OCI-LY3 (cell line): Measurements from ENCODE around the gene STRIP2.

Source experiments
- H2AFZ ChIP-seq: fragments of 200-600, 300-600 bp; shearing (Covaris generic); 2 replicates; pipeline ENCODE4 v1.6.0; 2014; ENCODE audit warnings: antibody characterized with exemption, low read depth, low read length
- H3K27ac ChIP-seq: fragments of 200-600, 300-600 bp; sonication (generic); 2 replicates; pipeline ENCODE4 v1.5.1; 2014; ENCODE audit warnings: mild to moderate bottlenecking, low read length, moderate library complexity, mixed read lengths
- H3K27me3 ChIP-seq: fragments of 200-600, 300-600 bp; sonication (generic); 2 replicates; pipeline ENCODE4 v1.6.1; 2014; ENCODE audit warnings: low read depth, low read length, mixed read lengths
- H3K36me3 ChIP-seq: fragments of 200-600, 300-600 bp; sonication (generic); replicated peaks from 2 replicates; pipeline ENCODE3; 2014; ENCODE audit warnings: low read depth, low read length, mixed read lengths
- H3K4me1 ChIP-seq: fragments of 300-600, 200-600 bp; sonication (generic); 2 replicates; pipeline ENCODE4 v1.6.1; 2014; ENCODE audit warnings: low read length, mixed read lengths
- H3K4me2 ChIP-seq: fragments of 200-600, 300-600 bp; sonication (generic); 2 replicates; pipeline ENCODE4 v1.6.1; 2014; ENCODE audit warnings: low read length, mixed read lengths
- H3K4me3 ChIP-seq: fragments of 300-600, 200-600 bp; sonication (generic); 2 replicates; pipeline ENCODE4 v1.5.1; 2014; ENCODE audit warnings: antibody characterized with exemption, mild to moderate bottlenecking, low read length, moderate library complexity
- H3K79me2 ChIP-seq: fragments of 300-600, 200-600 bp; shearing (Covaris generic); 2 replicates; pipeline ENCODE4 v1.6.1; 2014; ENCODE audit warnings: mild to moderate bottlenecking, low read length, mixed read lengths
- H3K9ac ChIP-seq: fragments of 300-600, 200-600 bp; shearing (Covaris generic); 2 replicates; pipeline ENCODE4 v1.6.0; 2014; ENCODE audit warnings: mild to moderate bottlenecking, low read length, moderate library complexity
- H3K9me3 ChIP-seq: fragments of 200-600, 300-600 bp; shearing (Covaris generic); 2 replicates; pipeline ENCODE4 v1.6.1; 2014; ENCODE audit warnings: low read length, mixed read lengths; ENCODE audit not compliant: insufficient read depth
- H4K20me1 ChIP-seq: fragments of 200-600, 300-600 bp; sonication (generic); 2 replicates; pipeline ENCODE4 v1.6.1; 2016; ENCODE audit warnings: low read length, mixed read lengths; ENCODE audit not compliant: insufficient read depth
- EZH2phosphoT487 ChIP-seq: fragments of 200-600 bp; shearing (Covaris generic); IDR thresholded peaks from 2 replicates; pipeline ENCODE4 v1.6.1; 2018; ENCODE audit warnings: antibody characterized with exemption, mixed run types, low read depth
- TF ChIP-seq, protein P1 (sequence below): fragments of 200-600, 300-600 bp; sonication (generic); IDR thresholded peaks from 2 replicates; pipeline ENCODE4 v1.5.1; 2014; ENCODE audit warnings: antibody characterized with exemption, low read length, low read depth

STRIP2 gene, protein sequence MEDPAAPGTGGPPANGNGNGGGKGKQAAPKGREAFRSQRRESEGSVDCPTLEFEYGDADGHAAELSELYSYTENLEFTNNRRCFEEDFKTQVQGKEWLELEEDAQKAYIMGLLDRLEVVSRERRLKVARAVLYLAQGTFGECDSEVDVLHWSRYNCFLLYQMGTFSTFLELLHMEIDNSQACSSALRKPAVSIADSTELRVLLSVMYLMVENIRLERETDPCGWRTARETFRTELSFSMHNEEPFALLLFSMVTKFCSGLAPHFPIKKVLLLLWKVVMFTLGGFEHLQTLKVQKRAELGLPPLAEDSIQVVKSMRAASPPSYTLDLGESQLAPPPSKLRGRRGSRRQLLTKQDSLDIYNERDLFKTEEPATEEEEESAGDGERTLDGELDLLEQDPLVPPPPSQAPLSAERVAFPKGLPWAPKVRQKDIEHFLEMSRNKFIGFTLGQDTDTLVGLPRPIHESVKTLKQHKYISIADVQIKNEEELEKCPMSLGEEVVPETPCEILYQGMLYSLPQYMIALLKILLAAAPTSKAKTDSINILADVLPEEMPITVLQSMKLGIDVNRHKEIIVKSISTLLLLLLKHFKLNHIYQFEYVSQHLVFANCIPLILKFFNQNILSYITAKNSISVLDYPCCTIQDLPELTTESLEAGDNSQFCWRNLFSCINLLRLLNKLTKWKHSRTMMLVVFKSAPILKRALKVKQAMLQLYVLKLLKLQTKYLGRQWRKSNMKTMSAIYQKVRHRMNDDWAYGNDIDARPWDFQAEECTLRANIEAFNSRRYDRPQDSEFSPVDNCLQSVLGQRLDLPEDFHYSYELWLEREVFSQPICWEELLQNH

DNA sequence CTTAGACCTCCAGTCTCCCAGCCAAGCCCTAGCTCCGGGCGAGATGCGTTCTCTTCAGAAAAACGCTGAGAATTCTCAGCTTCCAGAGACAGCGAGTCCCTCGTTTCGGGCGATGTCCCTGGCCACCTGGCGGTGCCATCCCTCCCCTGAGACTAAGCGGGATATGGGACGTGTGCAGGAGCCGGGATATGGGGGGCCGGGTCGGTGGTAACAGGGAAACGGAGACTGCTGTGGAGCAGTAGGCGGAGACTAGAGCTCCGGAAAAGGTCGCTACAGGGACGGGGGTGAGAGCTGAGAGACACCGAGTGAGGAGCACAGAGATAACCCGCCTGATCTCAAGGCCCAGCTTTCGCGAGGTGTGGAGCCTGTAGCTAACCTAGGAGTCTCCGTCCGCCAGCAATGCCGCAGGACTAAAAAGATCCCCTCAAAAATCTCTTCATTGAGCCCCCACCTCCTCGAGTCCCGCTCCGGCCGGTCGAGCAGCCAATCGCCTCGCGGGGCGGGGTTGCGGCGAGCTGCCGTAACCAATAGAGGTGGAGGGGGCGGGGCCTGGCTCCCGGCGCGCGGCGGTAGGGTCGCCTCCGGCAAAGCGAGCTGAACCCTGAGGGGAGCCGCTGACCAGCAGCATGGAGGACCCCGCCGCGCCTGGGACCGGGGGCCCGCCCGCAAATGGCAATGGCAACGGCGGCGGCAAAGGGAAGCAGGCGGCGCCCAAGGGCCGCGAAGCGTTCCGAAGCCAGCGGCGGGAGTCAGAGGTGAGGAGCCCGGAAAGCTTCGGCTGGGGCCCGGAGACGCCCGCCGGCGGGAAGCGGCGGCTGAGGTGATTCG is at the start of gene STRIP2:
Gene STRIP2, plus strand, starts transcription at position 586 of the 828 bp plus-strand sequence. Its CDS starts 41 bp downstream, at position 627.
- TF ChIP-seq EZH2phosphoT487 = no peak
- TF ChIP-seq, protein P1, sequence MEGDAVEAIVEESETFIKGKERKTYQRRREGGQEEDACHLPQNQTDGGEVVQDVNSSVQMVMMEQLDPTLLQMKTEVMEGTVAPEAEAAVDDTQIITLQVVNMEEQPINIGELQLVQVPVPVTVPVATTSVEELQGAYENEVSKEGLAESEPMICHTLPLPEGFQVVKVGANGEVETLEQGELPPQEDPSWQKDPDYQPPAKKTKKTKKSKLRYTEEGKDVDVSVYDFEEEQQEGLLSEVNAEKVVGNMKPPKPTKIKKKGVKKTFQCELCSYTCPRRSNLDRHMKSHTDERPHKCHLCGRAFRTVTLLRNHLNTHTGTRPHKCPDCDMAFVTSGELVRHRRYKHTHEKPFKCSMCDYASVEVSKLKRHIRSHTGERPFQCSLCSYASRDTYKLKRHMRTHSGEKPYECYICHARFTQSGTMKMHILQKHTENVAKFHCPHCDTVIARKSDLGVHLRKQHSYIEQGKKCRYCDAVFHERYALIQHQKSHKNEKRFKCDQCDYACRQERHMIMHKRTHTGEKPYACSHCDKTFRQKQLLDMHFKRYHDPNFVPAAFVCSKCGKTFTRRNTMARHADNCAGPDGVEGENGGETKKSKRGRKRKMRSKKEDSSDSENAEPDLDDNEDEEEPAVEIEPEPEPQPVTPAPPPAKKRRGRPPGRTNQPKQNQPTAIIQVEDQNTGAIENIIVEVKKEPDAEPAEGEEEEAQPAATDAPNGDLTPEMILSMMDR = no peak
- H3K27ac ChIP-seq = no peak within 1 kb of the TSS
- H2AFZ ChIP-seq = peak within 1 kb of the TSS; percentile 97
- peak within 1 kb of the TSS; percentile 75 for H3K9ac ChIP-seq
- H3K4me3 ChIP-seq = peak within 1 kb of the TSS; percentile 91
- H3K36me3 ChIP-seq = no peaks in the 10 kb centered on the region
- no peaks in the 10 kb centered on the region for H3K79me2 ChIP-seq
- peaks cover 9% of the 10 kb centered on the region for H3K4me1 ChIP-seq
- no peaks in the 10 kb centered on the region for H3K9me3 ChIP-seq
- no peaks in the 10 kb centered on the region for H4K20me1 ChIP-seq
- H3K27me3 ChIP-seq = peaks cover 10% of the 10 kb centered on the region
- H3K4me2 ChIP-seq = peak within 1 kb of the TSS; percentile 95

DNA sequence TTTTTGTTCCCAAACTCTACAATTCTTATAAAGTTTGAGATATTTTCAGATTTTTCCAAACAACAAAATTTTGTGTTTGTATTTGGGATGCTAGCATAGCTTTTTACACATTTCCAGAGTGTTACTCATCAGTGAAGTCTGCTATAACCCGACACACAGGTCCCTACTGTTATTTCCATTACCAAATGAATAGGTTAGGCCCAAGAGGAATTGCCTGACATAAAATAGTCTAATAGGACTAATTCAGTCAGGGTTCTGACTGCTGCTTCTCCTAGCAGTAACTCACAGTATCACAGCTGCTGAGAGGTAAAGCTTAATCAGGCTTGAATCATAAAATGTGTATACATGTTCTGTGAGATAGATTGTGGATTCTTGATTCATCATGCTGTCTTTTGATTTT is 49.1 kb upstream of the STRIP2 start:
- Histone ChIP-seq H3K36me3 (no peaks in the 10 kb centered on the region), H3K9me3 (no peaks in the 10 kb centered on the region), H3K27ac (no peak overlapping the region), H3K79me2 (no peaks in the 10 kb centered on the region), H3K27me3 (no peaks in the 10 kb centered on the region), H3K9ac (no peak overlapping the region), H3K4me2 (no peak overlapping the region), H4K20me1 (no peaks in the 10 kb centered on the region), H3K4me1 (peaks cover 30% of the 10 kb centered on the region), H3K4me3 (no peak overlapping the region), H2AFZ (no peak overlapping the region)
- TF ChIP-seq EZH2phosphoT487 = no peak
- TF ChIP-seq, protein P1 = no peak

DNA sequence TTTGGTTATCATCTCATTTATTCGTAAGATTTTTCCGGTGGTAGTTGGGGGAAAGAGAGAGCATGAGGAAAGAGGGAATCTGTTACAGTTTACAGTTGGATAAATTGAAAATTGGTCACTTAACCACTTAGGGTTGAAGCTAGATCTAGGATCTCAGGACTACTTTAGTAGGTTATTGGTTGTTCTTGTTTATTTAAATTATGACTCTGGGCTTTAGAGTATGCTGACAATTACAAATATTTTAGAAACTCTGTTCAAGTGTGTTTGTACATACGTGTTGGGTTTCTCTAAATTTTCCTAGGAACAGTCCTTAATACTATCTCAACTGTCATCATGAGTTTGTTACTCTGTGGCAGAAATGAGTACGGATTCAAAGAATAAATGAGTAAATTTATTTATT is 48.6 kb upstream of the STRIP2 start:
- Histone ChIP-seq H3K4me2 (no peak overlapping the region), H3K4me1 (peaks cover 30% of the 10 kb centered on the region), H3K36me3 (no peaks in the 10 kb centered on the region), H3K9ac (no peak overlapping the region), H3K4me3 (no peak overlapping the region), H3K27me3 (no peaks in the 10 kb centered on the region), H3K27ac (no peak overlapping the region), H3K79me2 (no peaks in the 10 kb centered on the region), H3K9me3 (no peaks in the 10 kb centered on the region), H2AFZ (no peak overlapping the region), H4K20me1 (no peaks in the 10 kb centered on the region)
- TF ChIP-seq, protein P1 = no peak
- no peak for TF ChIP-seq EZH2phosphoT487
